Endodermal cell (in vitro differentiated cells): ENCODE results near the gene SGF29. TPM values are rescaled to one million over a fixed set of nuclear protein-coding genes. Genes with fewer than 3 reads are reported as not detected.

Experiments
- total RNA-seq, 2 donors: library from RNA; stranded (reverse); fragmentation: NEBNext Ultra II Directional in 1 of 2; extraction: Animal tissue kit (Norgen Biotek cat#: 25700) in 1 of 2; gene quantifications; 2 replicates in 1 of 2; 3 replicates in 1 of 2; pipeline ENCODE4 v1.2.1, GENCODE V29; 2021

SGF29 gene
- total RNA-seq, 2 donors from 2014 or later, result 16.5 to 18.9 TPM

Other genes starting within 250 kb of the SGF29 start
- 1 to 10 TPM; 1.8 to 3.5 TPM for gene NPIPB6, start 190.4 kb upstream of the SGF29 start, total RNA-seq
- gene EIF3CL, start 150.1 kb upstream of the SGF29 start, total RNA-seq, result 10 to 100 TPM; 38.1 to 54.3 TPM
- gene NPIPB7, start 81.6 kb upstream of the SGF29 start, total RNA-seq, result under 1 TPM in 1 of 2 donors, not detected in 1; 0.29 TPM
- 10 to 100 TPM; 29.9 to 30.2 TPM for gene CLN3, start 61.8 kb upstream of the SGF29 start, total RNA-seq
- gene APOBR, start 59.3 kb upstream of the SGF29 start, total RNA-seq, result not detected
- not detected for gene IL27, start 47.1 kb upstream of the SGF29 start, total RNA-seq
- not detected for gene NUPR1, start 14.9 kb upstream of the SGF29 start, total RNA-seq
- gene SULT1A2, start 43.1 kb downstream of the SGF29 start, total RNA-seq, result 1 to 10 TPM in 1 of 2 donors, under 1 TPM in 1; 0.29 to 1.9 TPM
- gene SULT1A1, start 56.1 kb downstream of the SGF29 start, total RNA-seq, result 1 to 10 TPM; 4.3 to 7.2 TPM
- gene NPIPB8, start 84.1 kb downstream of the SGF29 start, total RNA-seq, result under 1 TPM in 1 of 2 donors, not detected in 1; 0.35 TPM
- gene EIF3C, start 157.5 kb downstream of the SGF29 start, total RNA-seq, result 100 to 1,000 TPM; 697 to 784 TPM
- gene NPIPB9, start 197.9 kb downstream of the SGF29 start, total RNA-seq, result 1 to 10 TPM; 3.3 to 4.8 TPM